Erythroblast (primary cell): ENCODE results near the gene USP5.

ENCODE experiments used
- GATA1 ChIP-seq: IDR thresholded peaks from 2 replicates; pipeline ENCODE4 v1.6.1; 2011; ENCODE audit warnings: low read depth, mild to moderate bottlenecking, control low read depth, low read length, moderate library complexity
- POLR2A ChIP-seq: IDR thresholded peaks from 2 replicates; pipeline ENCODE4 v1.6.1; 2011; ENCODE audit warnings: mild to moderate bottlenecking, low read length

DNA sequence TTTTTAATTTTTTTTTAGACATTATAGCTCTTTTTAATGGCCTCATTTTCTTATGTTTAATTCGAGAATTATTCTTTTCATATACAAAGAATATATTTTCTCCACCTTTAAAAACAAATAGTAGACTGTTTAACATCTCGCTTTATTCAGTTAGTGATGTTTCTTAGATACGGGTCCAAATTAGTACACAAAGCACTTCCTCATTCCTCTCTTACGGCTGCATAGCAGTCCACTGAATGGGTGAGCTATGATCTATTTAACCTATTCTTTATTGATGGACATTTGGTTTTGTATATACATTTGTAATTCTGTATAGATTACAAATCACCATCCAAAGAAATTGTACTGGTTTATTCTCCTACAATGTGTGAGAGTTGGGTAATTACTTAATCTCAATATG lies 38.6 kb upstream of the USP5 start:
- TF ChIP-seq POLR2A (no peak), GATA1 (no peak)
